Urothelium cell line (cell line): Measurements from ENCODE around the gene USP51.
"Not testable (repeated sequence)": the region's sequence is repeated elsewhere in the genome, so short reads cannot be mapped to it uniquely, and the experiment has no call there.

Experiments used
- DNase-seq: peaks from one replicate; pipeline ENCODE4 v3.0.0; 2011; ENCODE audit warnings: low spot score, mixed read lengths
- FAIRE-seq: peaks from 2 replicates; lab custom pipeline; 2011; peaks lifted over from hg19 to GRCh38; lab: Jason Lieb, UNC

The USP51 gene

DNA sequence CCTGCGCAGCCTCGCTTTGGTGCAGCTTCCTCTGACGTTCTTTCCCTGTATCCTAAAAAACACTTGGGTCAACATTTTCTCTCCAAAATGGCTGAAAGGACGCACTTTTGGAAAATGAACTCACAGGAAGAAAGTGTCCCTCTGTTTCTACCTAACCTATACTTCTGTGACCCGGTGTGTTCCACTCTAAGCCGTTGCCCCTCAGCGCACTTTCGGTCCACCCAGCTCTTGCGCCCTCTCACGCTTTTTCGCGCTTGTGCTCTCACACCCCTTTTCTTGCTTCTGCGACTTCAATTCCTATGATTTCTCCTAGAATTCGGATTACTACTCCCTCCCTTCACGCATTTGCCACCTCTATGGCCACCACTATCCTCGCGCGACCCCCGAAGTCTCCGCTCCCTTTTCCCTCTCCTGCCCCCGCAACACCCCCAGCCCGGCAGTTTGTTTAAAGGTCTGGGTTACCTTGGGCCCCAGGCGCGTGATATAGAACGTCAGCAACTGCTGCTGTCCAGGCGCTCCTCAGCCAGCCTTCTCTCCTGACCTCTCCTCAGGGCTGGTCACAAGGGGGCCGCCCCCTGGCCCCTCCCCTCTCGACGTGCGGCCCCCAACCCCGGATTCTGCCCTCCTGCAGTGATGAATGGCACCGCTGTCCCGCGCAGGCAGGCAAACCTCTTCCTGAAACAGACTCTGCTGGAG, at the start of gene USP51:
USP51 (minus strand) TSS at position 535 of the 696 bp plus-strand sequence. CDS start 909 bp downstream, outside the sequence.
- FAIRE-seq (no peak), DNase-seq (peak; percentile 43)

DNA sequence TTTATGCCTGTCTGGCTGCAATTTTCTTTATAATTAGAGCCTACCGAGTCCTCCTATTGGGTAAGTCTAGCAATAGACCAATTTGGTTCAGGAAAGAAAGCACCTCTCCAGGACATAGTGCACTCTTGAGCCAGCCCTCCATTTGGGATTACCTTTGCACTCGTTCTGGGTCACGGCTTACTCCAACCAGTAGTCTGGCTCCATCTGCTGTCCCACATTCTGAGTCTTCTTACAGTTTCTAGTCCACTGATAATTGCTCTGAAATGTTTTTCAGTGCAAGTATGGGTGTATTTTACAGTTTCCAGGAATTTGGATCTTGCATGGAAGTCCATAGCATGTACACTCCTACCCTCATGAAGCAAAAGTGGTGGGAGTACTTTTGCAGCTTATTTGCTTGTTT, 34.8 kb upstream of the USP51 start:
- DNase-seq (no peak), FAIRE-seq (no peak)

DNA sequence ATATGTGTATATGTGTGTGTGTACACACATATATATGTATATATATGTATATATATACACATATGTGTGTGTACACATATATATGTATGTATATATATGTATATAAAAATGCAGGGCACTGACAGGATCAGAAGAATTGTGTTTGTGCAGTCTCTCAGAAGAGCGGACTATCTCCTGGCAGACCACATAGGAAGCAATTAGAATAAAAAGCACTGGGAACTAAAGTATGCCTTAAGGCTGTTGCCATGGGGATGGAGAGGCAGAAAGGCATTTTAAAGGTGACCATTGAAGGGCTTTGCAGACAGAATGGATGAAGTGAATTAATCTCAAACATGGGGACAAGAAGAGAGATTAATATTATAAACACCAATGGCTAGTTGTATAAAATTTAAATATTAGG, 33.7 kb upstream of the USP51 start:
- FAIRE-seq (no peak), DNase-seq (no peak)

DNA sequence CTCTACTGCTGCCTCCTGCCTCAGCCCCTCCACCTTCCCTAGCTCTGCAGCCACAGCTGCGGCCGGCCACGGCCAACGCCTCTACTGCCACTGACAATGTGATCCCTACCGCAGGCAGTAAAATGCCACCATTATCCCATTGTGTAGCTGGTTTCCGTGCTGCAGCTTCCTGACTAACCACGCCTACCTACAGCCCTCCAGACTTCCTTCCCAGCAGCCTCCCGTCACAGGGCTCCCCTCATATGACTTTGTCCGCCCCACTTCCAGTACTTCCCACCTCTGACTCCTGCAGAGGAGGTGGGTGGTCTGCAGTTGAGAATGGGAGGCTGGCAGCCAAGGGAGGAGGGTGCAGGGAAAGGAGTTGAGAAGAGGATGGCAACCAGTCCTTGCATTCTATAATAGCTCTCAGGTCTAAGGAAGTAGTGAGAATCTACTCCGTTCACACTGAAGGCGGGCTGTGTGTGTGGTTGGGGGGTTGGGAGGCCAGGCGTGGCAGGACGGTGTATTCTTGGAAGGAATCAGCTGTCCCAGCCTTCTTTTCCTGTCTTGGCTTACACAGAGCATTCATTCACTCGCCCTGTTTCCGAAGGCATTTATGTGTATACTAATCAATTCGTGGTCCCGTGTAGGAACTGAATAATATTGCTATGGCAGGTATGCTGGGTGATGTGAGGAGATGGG, 33.1 kb upstream of the USP51 start:
- DNase-seq (no peak), FAIRE-seq (no peak)

DNA sequence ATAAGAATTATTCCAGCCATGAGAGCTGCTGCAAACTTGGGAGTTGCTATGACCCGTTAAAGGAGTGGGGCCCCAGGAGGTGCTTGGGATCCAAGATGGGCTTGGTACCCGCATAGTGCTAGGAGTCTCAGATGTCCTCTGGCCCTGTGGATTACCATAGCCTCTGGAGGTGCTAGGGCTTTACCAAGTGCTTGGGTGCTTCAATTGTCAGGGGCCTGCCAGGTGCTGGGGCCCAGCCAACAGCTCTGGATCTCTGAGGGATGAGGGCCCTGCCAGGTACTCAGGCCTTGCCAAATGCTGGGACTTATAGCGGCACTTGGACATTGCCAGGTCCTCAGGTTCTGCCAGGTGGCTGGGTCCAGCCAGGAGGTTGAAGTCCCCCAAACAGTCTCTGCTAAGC, 32.0 kb upstream of the USP51 start:
- no peak for FAIRE-seq
- DNase-seq = no peak

DNA sequence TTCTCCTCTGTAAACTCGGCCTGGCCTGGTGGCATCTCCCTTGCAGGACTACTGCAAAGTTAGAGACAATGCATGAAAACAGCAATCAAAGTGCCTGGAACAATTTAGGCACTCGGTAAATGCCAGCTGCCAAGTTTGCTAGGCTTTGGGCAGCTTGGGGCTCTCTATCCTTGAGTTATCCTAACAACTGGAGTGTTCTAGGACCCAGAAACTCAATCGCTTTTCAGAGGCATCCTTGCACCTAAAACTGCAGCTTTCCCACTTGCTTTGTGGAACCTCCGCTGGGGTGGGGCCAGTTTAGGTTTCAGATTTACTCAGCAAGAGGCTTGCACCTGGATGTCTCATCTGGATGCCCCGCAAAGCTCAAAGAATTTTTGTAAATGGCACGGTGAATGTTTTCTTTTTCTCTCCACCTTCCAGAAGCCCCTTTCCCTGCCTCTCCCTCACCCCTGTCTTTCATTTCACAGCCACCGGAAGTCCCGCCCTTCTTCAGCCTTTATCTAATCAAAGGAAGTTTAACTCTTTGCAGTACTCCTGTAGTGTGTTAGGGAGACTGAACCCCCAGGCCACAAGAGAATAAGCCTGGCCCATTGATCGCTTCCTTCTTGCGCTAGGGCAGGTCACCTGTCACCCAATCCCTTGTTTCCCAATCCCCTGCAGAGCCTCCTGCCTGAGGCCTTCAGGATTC, 27.3 kb upstream of the USP51 start:
- not testable (repeated sequence) for FAIRE-seq, DNase-seq

DNA sequence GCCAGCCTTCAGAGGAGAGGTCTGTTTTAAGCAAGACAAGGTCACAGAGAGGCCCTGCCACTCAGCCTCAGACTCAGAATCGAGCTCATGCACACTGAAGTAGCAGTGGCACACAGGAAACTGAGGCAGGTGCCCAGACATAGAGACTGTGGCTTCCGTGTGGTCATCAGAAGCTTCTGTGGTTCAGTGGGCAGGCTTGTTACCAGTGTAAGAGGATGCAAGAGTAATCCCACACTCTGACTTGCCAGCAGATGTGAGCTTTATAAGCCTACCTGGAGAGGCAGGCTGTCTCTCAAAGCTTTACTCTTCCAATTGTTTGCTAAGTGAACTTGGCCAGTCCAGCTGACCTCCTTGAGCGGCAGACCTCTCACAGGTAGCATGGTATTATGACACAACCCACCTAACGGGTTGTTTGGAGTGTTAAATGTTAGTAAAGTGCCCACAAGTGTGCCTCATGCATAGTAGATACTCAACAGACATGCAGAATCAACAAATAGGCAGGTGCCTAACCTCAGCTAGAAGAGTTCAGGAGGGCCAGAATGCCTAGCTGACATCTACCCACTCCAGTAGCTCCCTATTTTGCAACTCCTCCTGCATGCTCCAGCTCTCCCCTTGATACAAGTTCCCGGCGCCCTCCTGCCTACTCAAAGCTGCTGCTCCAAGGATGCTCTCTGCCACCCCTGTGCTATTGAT, 23.5 kb upstream of the USP51 start:
- FAIRE-seq, DNase-seq: not testable (repeated sequence)

DNA sequence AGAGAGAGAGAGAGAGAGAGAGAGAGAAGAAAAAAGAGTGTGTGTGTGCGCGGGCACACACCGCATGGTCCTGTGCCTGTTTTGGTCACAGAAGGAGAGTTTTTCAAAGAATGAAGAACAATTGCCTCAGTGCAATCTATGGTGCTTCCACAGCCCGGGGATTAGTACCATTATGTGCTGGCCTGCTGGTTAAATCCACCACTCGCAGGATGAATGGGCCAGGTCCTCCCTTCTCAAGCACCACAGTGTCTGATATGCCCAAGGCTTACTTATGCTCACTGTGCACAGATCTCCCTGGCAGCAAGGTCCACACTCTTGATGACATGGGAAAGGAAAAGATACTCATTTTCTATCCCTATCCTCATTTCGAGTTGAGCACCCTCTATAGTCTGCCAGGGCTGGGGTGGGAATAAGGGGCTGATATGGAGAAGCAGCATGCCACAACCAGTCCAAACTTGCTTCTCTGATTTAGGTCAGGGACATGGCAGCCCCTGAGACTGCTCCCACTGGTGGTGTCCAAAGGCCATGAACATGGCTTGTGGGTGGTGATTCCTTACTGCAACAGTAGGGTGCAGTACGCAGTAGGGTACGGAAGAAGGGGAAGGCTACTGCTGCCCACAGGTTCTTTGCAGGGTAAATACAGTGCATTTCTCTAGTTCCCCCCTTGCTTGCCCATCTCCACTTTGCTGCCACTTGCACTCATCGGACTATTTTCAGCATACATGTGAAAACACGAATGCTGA, 18.9 kb upstream of the USP51 start:
- not testable (repeated sequence) for FAIRE-seq, DNase-seq

DNA sequence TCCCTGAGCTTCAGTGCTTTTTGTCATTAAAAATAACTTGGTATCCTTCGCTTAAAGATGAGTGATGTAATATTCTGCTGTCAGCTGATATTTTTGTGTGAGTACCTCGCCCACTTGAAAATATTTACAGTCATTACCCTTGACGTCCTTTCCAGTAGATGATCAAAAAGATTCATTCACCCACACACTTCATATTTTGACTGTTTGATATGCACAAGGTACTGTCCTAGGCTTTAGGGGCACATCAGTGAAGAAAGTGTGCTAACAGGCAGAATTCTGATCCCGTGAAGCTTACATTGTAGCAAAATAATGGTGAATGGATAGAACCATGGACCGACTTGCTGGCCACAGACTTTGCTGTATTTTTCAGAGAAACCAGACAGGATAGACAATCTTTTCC, 18.1 kb upstream of the USP51 start:
- not testable (repeated sequence) for FAIRE-seq, DNase-seq

DNA sequence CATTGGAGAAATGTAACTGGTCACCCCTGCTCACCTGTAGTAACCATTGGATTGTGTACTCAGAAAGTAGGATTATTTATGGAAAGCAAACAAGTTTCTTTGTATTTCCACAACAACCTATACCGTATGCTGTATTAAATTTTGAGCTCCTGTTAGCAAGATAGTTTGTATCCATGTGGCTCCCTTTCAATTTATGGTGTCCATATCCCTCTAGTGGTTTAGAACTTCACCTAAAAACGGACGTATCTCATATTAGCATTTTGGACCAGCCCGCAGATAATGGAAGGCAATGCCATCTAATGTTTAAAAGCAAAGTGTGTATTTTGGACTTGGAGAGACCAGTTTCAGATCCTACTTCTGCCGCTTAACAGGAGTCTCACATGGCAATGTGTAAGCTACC, 17.4 kb upstream of the USP51 start:
- not testable (repeated sequence) for FAIRE-seq, DNase-seq

DNA sequence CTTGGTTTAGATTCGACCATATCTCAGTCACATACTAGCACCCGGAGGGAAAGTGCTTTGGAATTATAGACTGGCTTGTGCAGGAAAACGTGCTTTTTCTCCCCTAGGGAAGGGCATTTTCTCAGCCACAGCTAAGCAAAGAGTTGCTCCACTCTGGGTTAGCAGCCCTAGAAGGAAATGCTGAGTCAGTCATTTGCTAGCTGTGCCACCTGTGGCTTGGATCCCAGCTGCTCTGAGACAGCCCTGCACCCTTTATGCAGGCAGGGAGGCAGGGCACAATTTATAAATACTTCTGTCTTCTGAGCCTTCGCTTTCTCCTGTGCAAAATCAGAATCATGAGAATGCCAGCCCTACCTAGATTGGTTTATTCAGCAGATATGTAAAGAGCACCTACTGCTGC, 1.3 kb upstream of the USP51 start:
- DNase-seq = no peak
- no peak for FAIRE-seq

DNA sequence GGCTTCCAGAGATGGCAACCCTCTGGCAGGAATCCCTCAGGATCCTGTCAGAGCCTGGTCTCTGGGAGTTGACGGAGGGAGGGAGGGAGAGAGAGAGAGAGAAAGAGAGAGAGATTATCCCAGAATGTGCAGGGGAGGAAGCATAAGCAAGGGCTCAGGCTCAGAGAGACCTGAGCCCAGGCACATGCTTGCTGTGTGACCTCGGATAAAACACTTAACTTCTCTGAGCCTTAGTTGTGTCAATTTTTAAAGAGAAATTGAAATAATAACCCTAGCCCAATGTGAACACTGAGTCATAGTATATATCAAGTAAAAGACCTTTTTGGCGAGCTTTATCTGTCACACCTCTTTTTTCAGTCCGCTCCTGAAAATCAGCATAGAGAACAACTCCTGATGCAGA, 473 bp upstream of the USP51 start:
- FAIRE-seq = no peak
- DNase-seq = no peak

DNA sequence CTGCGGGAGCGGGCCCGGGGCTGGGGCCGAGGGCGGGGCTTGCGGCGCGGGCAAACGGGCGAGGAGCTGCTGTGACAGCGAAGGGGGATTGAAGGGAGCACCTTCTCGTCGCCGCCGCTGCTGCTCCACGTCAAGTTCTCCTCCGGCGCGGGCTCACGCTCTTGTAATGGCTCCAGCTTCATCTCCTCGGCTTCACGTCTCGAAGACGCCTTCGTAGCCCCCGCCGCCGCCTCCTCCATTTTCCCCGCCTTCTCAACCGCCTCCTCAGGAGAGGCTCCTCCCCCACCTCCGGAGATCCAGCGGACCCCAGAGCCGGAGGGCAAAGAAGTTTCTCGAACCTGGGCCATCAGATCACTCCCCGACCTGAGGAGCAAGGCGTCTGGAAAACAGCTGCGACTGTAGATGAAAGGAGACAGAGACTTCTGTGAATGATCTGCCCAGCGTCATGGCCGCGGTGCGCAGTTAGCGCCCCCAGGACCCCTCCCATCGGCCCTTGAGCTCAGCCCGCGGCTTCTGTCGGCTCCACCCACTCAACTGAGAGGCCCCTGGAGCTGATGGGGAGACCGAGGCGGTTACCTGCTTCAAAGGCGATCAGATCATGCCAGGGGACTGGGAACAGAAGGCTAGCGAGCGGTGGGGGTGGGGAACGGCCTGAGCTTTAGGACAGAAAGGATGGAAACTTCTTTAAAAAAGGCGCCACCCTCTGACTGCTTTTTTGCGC, 895 bp downstream of the USP51 start:
- no peak for FAIRE-seq
- DNase-seq = peak; percentile 75

DNA sequence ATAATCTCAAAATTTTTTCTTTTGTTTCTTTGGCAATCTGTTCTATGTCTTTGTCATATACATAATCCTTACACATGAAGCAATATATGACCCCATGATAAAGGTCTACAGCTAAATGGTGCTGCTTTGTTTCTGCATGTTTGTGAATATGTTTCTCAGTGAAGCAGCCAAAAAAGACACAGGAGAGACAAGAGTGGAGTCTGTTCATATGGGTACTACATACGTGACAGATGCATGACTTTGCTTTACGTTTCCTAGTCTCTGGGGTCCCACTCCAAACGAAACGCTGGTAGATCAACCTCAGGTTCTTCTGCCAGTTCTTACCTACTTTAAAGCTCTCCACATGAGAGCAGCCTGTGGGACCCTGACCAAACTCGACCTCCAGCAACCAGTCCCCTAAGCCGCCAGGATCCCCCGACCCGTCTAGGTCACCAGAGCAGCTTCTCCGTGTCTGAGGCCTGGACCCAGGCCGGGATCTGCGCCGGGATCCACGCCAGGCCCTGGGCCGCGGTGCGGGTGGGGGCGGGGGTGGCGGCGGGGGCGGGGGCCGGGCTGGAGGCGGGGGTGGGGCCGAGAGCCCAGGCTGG, 1.5 kb downstream of the USP51 start:
- no peak for FAIRE-seq
- no peak for DNase-seq

DNA sequence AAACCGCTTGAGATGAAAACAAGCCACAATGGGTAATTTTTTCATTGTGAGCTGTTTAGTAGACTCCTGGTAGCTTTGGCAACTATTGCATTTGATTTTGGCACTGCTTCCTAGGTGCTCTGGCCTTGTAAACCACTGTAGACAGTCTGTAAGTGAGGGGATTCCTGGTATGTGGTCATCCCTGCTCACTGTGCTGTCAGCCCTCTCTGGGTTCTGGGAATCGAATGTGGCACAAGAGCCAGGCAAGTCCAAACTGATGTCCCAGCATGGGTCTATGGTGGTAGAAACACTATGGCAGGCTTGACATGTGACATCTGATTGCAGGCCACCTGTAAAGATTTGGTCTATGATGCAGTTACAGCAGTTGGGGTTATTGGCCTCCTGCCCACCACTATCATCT, 2.5 kb downstream of the USP51 start:
- DNase-seq (no peak), FAIRE-seq (no peak)

DNA sequence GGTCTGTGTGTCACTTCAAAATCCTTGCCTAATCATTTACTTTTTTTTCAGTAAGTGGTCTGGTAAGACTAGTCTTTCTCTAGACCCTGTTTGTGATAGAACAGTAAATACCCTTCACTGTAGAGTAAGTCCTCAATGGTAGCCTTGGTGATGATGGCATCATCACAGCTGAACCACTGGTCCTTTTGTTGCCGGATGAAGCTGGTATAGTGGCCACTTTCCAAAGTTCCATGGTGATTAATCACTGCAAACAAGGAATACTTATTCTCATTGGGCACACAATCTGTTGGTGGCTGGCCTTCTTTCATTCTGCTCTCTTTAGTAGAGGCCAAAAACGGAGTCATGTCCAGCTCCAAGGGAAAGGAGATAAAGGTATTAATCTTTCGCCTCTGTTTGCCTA, 2.9 kb downstream of the USP51 start:
- FAIRE-seq (no peak), DNase-seq (peak; percentile 14)

DNA sequence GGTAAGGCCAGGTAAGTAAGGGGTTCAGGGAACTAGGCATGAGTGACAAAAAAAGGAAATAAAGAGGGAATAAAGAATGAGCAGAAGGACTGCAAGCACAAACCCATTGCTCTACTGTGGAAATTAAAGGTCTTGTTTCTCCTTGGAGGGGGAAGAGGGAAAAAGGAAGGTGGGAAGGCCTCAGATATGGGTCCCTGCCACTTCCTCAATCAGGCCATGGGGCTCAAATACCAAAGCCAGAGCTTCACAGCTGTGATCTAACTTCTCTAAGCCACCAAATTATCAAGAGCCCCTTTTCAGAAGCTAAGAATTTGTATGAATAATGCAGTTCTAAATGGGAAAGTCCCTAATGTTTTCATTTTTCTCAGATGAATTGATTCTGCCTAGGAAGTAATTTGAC, 4.7 kb downstream of the USP51 start:
- no peak for FAIRE-seq

DNA sequence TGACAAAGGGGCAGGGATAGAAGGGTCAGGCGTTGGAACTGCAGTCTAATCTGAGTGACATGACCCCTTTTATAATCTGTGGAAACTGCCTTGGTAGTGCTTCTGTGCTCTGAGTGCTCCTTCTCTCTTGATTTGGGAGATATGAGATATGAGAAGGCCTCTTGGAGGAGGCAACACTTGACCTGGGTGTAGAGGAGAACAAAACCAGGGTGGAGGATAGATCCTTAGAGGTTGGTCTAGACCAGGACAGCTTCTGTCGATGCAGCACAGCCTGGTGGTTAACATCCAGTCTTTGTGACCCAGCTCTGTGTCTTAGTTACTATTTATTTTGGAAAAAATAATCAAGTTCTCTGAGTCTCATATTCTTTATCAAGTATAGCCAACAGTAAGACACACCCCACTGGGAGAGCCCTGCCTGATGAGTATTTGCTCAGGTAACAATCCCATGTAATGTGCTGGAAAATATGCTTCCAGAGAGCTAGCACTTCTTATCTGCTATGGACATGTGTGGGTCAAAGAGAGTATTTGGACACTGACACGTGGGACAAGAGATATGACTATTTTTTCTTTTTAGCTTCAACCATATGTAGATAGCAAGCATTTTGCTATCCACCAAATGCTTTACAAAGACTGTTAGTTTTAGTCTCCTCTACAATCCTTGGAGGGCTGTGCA, 9.1 kb downstream of the USP51 start:
- DNase-seq (no peak), FAIRE-seq (no peak)

More for the DNA sequence above, 4.7 kb downstream of the USP51 start:
- DNase-seq = no peak

DNA sequence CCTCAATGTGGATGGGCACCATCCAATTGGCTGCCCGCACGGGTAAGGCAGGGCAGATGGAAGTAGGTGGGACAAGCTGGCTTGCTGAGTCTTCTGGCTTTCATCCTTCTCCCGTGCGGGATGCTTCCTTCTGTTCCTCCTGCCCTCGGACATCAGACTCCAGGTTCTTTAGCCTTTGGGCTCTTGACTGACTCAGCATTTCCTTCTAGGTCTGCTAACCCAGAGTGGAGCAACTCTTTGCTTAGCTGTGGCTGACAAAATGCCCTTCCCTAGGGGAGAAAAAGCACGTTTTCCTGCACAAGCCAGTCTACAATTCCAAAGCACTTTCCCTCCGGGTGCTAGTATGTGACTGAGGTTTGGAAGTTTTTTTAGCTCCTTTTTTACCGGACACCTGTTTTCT, 9.7 kb downstream of the USP51 start:
- not testable (repeated sequence) for FAIRE-seq

More for the DNA sequence above, 9.7 kb downstream of the USP51 start:
- DNase-seq = not testable (repeated sequence)
